NCI-H748 (cell line): ENCODE data around the gene CCDC82.

ENCODE experiments used
- DNase-seq: peaks from one replicate; lab custom pipeline; 2025; ENCODE audit not compliant: unreplicated experiment; lab: John Stamatoyannopoulos, UW

Gene CCDC82

DNA sequence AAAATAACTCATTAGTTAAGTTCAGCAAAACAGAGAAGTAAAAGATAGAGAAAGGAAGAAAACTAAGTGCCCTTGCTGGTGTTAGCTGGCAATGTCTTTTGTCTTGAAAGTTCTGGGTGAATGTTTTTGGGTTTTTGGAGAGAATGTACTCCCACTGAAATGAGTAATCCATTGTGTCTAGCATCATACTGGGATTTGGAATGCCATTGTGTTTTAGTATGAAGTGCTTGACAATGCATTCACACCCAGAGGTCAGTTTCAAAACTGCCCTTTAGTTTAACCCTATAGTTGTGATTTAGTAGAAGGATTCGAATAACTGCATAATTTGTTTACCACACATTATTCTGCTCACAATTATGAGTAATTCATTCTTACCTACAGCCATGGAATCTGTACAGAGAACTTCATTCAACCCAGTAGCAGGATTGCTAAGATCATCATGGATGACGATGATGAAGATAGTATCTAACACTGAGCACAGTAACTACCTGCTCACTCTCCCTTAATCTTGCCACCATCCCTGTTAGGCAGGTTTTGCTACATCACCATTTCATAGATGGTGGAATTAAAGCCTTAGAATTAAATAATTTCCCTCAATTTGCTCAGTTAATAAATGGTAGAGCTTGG, 80.6 kb downstream of the CCDC82 start:
- DNase-seq: no peak

DNA sequence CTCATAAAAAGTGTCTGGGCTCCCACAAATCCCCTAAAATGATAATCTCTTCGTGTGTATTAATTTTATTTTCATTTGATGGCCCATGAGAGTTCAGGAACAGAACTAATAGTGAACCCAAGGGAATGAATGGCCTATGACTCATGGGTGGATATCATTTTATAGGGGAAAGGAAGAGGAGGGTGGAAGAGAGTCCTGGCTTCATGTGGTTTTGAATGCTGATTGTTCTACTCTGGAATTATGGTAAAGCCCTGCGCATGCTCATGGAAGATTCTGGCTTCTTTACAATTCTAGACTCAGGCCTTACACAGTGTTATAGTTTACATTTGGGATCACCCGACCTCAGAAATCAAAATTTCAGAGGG, 82.0 kb downstream of the CCDC82 start:
- DNase-seq: no peak

DNA sequence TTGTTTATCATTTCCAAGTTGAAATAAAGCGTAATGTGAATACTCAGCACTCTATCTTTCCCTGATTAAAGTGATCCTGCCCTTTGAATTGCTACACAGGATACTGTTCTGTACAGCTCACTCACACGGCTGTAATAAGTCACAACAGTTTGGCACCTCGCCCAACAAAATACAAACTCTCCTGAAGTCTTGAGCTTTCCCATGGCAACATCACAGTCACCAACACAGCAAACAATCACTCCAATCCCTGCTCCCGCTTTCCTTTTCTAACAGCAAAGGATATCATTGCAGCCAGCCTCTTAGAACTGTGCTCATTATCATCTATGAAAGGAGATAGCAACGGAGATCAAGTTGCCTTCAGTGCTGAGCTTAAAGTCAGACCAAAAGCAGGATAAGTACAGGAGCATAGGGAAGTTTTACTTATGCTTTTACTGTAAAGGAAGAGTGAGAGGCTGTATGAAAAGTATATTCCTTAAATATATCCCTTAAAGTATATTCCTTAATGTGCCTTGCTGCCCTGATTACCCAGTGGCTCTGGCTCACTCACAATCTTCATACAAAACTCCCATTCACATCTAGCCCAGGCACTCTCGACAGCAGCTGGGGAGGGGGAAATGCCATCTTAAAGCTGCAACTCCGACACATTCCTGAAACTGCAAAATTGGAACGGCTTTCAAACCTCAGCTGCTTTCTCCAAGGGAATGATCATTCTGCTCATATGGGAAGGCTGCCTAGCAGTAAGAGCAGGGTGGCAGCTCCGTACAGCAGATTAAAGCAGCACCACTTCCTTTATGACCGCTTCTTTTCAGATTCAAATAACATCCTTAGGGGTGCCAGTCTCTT, 82.6 kb downstream of the CCDC82 start:
- DNase-seq: peak; percentile 61

DNA sequence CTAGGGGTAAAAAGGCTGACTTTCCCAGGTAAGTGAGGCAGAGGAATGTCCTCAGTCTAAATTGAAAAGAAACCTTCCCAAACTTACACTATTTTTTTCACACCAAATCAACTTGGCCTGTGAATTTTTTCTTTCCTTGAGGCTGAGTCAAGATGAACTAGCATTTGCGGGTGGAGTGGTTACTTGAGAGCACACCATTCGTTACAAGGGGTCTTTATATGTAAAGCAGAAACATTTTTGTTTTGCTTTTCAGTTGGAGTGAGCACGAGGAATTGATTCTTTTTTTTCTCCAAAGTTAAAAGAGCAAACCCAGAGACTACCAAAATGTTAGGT, 83.1 kb downstream of the CCDC82 start:
- DNase-seq: no peak

DNA sequence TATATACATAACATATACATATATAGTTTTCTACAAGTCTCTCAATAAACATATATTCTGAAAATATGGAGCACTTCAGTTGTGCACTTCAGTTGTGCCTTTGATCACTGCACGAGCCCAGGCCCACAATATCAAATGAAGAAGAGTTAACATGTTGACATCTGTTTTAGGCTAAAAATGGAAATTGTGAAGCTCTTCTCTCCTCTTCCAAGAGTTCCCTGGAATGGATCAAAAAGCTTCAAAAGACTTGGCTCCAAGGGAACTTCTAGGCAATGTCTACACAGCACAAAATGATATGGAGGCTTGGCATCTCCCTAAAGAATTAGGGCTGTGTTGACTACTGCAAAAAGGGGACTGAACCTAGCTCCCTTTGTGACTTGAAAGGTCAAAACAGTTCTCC, 83.6 kb downstream of the CCDC82 start:
- DNase-seq: no peak

DNA sequence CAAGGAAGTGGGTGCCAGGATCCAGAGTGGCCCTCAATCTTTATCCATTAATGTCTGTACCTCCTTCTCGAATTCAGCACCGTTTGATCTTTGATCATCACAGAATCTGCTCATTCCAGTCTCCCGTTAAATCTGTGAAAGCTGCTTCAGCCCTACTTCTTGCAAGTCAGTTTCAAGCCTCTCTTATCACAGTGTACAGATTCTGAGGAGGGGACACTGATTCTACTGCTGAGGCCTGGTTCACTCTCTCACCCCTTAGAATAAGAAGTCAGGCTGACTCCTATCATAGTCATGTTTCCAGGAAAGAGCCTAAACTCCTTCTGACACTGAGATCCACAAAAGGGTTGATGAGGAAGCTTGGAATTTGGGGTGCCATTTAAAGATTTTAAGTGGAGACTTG, 85.7 kb downstream of the CCDC82 start:
- DNase-seq: no peak

DNA sequence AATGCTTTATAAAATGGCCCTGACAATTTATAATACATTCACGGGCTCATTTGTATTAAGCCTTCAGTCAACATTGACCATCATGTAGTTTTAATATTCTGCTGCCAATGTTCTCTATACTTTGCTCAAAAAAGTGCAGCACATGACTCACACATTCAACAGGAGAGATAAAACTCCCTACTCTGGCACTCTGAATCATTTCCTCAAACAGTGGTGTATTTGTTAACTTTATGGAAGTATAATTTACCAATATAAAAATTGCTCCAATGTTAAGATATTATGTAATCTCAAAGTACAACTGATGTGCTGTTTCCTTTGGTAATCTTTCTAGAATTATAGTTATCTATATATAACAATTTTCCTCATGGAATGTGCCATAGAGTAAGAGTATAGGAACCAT, 86.6 kb downstream of the CCDC82 start:
- no peak for DNase-seq
